Loucy (cell line): Measurements from ENCODE around the gene VSX1.

Experiments
- H2AFZ ChIP-seq: fragments of 200-600 bp; sonication (generic); 2 replicates; pipeline ENCODE4 v1.6.0; 2016; ENCODE audit warnings: antibody characterized with exemption, mild to moderate bottlenecking, low read length, moderate library complexity
- H3F3A ChIP-seq: fragments of 200-600 bp; 2 replicates; pipeline ENCODE4 v1.6.0; 2016; ENCODE audit warnings: antibody characterized with exemption, low read depth, mild to moderate bottlenecking
- H3K27me3 ChIP-seq: fragments of 200-600 bp; sonication (generic); 2 replicates; pipeline ENCODE4 v1.6.1; 2014; ENCODE audit warnings: low read length, mild to moderate bottlenecking; ENCODE audit not compliant: insufficient read depth, poor library complexity, severe bottlenecking
- H3K36me3 ChIP-seq: fragments of 200-600 bp; sonication (generic); 2 replicates; pipeline ENCODE4 v1.6.1; 2016; ENCODE audit warnings: low read length; ENCODE audit not compliant: insufficient read depth
- H3K4me1 ChIP-seq: fragments of 200-600 bp; sonication (generic); 2 replicates; pipeline ENCODE4 v1.5.1; 2014; ENCODE audit warnings: low read length, mild to moderate bottlenecking; ENCODE audit not compliant: insufficient read depth, poor library complexity, severe bottlenecking
- H3K4me2 ChIP-seq: fragments of 200-600 bp; sonication (generic); 2 replicates; pipeline ENCODE4 v1.6.0; 2014; ENCODE audit warnings: antibody characterized with exemption, low read length, low read depth, mild to moderate bottlenecking; ENCODE audit not compliant: poor library complexity, severe bottlenecking
- H3K4me3 ChIP-seq: fragments of 200-600 bp; sonication (generic); 2 replicates; pipeline ENCODE4 v1.5.1; 2014; ENCODE audit warnings: low read length, mild to moderate bottlenecking, mixed read lengths; ENCODE audit not compliant: poor library complexity, severe bottlenecking
- H3K79me2 ChIP-seq: fragments of 200-600 bp; sonication (generic); 2 replicates; pipeline ENCODE4 v1.6.1; 2014; ENCODE audit warnings: low read length; ENCODE audit not compliant: insufficient read depth
- H3K9ac ChIP-seq: fragments of 200-600 bp; sonication (generic); 2 replicates; pipeline ENCODE4 v1.6.0; 2014; ENCODE audit warnings: mild to moderate bottlenecking, low read depth, low read length, moderate library complexity; ENCODE audit not compliant: poor library complexity, severe bottlenecking
- H3K9me2 ChIP-seq: fragments of 200-600 bp; sonication (generic); replicated peaks from 2 replicates; pipeline ENCODE4 v1.6.1; 2016; ENCODE audit warnings: low read depth, low read length, mixed read lengths
- H3K9me3 ChIP-seq: fragments of 200-600 bp; sonication (generic); 2 replicates; pipeline ENCODE4 v1.6.1; 2014; ENCODE audit warnings: mild to moderate bottlenecking, antibody characterized with exemption, low read length, low read depth; ENCODE audit not compliant: insufficient read depth
- H4K20me1 ChIP-seq: fragments of 200-600 bp; sonication (generic); 2 replicates; pipeline ENCODE4 v1.6.0; 2014; ENCODE audit warnings: antibody characterized with exemption, low read length, mild to moderate bottlenecking; ENCODE audit not compliant: insufficient read depth, poor library complexity, severe bottlenecking
- EZH2phosphoT487 ChIP-seq: fragments of 200-600 bp; IDR thresholded peaks from 2 replicates; pipeline ENCODE4 v1.6.1; 2018; ENCODE audit warnings: antibody characterized with exemption, mild to moderate bottlenecking, moderate library complexity, borderline replicate concordance
- TF ChIP-seq, protein P1 (sequence below): fragments of 200-600 bp; sonication (generic); conservative IDR thresholded peaks from 2 replicates; pipeline ENCODE4 v1.5.1; 2014; ENCODE audit warnings: mild to moderate bottlenecking, antibody characterized with exemption, low read length

VSX1 gene

DNA sequence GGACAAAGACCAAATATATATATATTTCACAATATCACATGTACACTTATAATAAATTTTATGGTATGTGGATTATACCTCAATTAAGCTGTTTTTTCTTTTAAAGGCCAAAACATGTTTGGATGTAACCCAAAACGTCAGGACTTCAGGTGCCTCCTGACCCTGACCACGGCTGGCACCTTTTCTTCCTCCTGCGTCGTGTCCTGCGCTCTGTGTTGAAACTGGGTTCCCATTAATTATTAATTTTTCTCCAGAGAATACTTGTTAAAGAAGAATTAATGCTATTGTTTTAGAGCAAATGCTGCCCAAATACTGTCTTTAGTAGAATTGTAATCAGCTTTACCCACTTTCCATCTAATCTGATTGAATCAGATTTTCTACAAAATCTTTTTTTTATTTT, 46.7 kb upstream of the VSX1 start:
- Histone ChIP-seq H3K9me3 (no peaks in the 10 kb centered on the region), H3K36me3 (no peaks in the 10 kb centered on the region), H4K20me1 (no peaks in the 10 kb centered on the region), H3K4me2 (no peak overlapping the region), H3K9me2 (no peaks in the 10 kb centered on the region), H3K79me2 (no peaks in the 10 kb centered on the region), H3K4me3 (no peak overlapping the region), H2AFZ (no peak overlapping the region), H3K9ac (no peak overlapping the region), H3K4me1 (no peaks in the 10 kb centered on the region), H3K27me3 (no peaks in the 10 kb centered on the region), H3F3A (no peaks in the 10 kb centered on the region)
- TF ChIP-seq, protein P1, sequence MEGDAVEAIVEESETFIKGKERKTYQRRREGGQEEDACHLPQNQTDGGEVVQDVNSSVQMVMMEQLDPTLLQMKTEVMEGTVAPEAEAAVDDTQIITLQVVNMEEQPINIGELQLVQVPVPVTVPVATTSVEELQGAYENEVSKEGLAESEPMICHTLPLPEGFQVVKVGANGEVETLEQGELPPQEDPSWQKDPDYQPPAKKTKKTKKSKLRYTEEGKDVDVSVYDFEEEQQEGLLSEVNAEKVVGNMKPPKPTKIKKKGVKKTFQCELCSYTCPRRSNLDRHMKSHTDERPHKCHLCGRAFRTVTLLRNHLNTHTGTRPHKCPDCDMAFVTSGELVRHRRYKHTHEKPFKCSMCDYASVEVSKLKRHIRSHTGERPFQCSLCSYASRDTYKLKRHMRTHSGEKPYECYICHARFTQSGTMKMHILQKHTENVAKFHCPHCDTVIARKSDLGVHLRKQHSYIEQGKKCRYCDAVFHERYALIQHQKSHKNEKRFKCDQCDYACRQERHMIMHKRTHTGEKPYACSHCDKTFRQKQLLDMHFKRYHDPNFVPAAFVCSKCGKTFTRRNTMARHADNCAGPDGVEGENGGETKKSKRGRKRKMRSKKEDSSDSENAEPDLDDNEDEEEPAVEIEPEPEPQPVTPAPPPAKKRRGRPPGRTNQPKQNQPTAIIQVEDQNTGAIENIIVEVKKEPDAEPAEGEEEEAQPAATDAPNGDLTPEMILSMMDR: no peak
- no peak for TF ChIP-seq EZH2phosphoT487

DNA sequence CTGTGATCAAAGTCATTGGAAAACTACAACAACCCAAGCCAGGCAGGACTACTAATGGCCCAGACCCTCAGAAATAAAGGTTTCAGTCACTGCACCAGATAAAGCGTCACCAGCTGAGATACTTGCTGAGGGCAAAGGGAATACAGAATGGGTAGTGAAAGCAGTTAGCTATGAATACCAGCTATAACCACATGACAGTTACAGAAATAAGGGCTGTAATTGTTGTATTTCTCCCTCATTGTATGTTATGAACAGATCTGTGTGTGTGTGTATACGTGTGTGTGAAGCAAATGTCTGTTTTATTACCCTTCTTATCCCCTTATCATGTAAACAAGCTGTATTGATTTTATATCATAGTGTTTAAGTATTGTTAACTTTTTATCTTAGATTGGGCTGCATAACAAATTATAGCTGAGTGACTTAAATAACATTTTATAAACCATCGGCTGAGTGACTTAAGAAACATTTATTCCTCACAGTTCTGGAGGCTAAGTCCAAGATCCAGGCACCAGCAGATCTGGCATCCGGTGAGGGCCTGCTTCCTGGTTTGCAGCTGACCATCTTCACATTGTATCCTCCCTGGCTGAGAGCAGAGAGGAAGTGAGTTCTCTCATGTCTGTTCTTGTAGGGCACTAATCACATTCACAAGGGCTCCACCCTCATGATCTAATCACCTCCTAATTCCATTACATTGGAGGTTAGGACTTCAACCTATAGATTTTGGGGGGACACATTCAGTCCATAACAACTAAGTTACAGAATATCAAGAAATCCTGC, 46.0 kb upstream of the VSX1 start:
- Histone ChIP-seq H3K9ac (no peak overlapping the region), H3F3A (no peaks in the 10 kb centered on the region), H3K27me3 (no peaks in the 10 kb centered on the region), H3K79me2 (no peaks in the 10 kb centered on the region), H3K4me3 (no peak overlapping the region), H3K4me1 (no peaks in the 10 kb centered on the region), H2AFZ (no peak overlapping the region), H3K36me3 (no peaks in the 10 kb centered on the region), H3K4me2 (no peak overlapping the region), H3K9me3 (no peaks in the 10 kb centered on the region), H4K20me1 (no peaks in the 10 kb centered on the region), H3K9me2 (no peaks in the 10 kb centered on the region)
- no peak for TF ChIP-seq EZH2phosphoT487
- TF ChIP-seq, protein P1: no peak

DNA sequence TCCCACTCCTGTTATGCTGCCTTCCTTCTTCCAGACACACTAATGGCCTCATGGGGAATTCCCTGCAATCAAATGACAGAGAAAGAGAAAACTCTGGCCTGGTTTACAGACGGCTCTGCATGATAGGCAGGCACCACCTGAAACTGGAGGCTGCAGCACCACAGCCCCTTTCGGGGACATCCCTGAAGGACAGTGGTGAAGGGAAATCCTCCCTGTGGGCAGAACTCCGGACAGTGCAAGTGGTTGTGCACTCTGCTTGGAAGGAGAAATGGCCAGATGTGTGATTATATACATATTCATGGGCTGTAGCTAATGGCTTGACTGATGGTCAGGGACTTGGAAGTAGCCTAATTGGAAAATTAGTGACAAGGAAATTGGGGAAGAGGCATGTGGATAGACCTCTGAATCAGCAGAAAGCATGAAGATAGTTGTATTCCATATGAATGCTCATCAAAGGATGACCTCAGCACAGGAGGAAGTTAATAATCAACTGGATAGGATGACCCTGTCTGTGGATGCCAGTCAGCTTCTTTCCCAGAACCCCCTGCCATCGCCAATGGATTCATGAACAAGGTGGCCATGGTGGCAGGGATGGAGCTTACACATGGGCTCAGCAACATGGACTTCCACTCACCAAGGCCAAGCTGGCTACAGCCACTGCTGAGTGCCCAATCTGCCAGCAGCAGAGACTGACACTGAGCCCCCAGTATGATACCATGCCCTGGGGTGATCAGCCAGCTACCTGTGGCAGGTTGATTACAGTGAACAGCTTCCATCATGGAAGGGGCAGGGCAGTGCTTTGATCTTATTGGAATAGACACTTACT, 44.5 kb upstream of the VSX1 start:
- Histone ChIP-seq H3K9ac (no peak overlapping the region), H2AFZ (no peak overlapping the region), H4K20me1 (no peaks in the 10 kb centered on the region), H3K9me3 (no peaks in the 10 kb centered on the region), H3K27me3 (no peaks in the 10 kb centered on the region), H3K4me3 (no peak overlapping the region), H3K36me3 (no peaks in the 10 kb centered on the region), H3K79me2 (no peaks in the 10 kb centered on the region), H3K4me1 (no peaks in the 10 kb centered on the region), H3K9me2 (no peaks in the 10 kb centered on the region), H3K4me2 (no peak overlapping the region), H3F3A (no peaks in the 10 kb centered on the region)
- TF ChIP-seq, protein P1: no peak
- no peak for TF ChIP-seq EZH2phosphoT487
